ENCODE measurements around the gene CASR.

Gene CASR

GRCh38 chr3:122322095-122323075, 138.9 kb downstream of the CASR start:
- no peak overlapping the region for H3K4me3 Mint-ChIP-seq
- H3K9me3 Mint-ChIP-seq, result peaks cover 24% of the 10 kb centered on the region
- H3K27me3 Mint-ChIP-seq (ENCODE audit: low read depth), result no peaks in the 10 kb centered on the region
- no peak for TF ChIP-seq CTCF (IDR thresholded peaks at IDR 0.05; ENCODE audit: unreplicated experiment in 3 of 3)
- H3K36me3 Mint-ChIP-seq (ENCODE audit: low read depth), result no peaks in the 10 kb centered on the region
- H3K4me1 Mint-ChIP-seq, result no peaks in the 10 kb centered on the region
- no peak overlapping the region for H3K27ac Mint-ChIP-seq

GRCh38 chr3:122324871-122325323, 141.4 kb downstream of the CASR start, which contains the start of gene CSTA:
Gene CSTA (plus strand): TSS chr3:122325248. CDS start chr3:122325293, 45 bp downstream.
- Mint-ChIP-seq H3K4me3 (no peak within 1 kb of the TSS), H3K27me3 (ENCODE audit: low read depth) (no peaks in the 10 kb centered on the region), H3K36me3 (ENCODE audit: low read depth) (no peaks in the 10 kb centered on the region), H3K27ac (no peak within 1 kb of the TSS), H3K4me1 (no peaks in the 10 kb centered on the region), H3K9me3 (peaks cover 11% of the 10 kb centered on the region)
- TF ChIP-seq CTCF (IDR thresholded peaks at IDR 0.05; ENCODE audit: unreplicated experiment in 3 of 3), result no peak

GRCh38 chr3:122325769-122326168, 142.3 kb downstream of the CASR start:
- no peaks in the 10 kb centered on the region for H3K27me3 Mint-ChIP-seq (ENCODE audit: low read depth)
- H3K9me3 Mint-ChIP-seq, result peaks cover 8% of the 10 kb centered on the region
- no peak for TF ChIP-seq CTCF (IDR thresholded peaks at IDR 0.05; ENCODE audit: unreplicated experiment in 3 of 3)
- H3K36me3 Mint-ChIP-seq (ENCODE audit: low read depth), result no peaks in the 10 kb centered on the region
- H3K27ac Mint-ChIP-seq, result no peak overlapping the region
- H3K4me1 Mint-ChIP-seq, result no peaks in the 10 kb centered on the region
- H3K4me3 Mint-ChIP-seq, result no peak overlapping the region

- no peaks in the 10 kb centered on the region for H3K4me1 Mint-ChIP-seq
- H3K4me3 Mint-ChIP-seq, result no peak overlapping the region
- TF ChIP-seq CTCF (IDR thresholded peaks at IDR 0.05; ENCODE audit: unreplicated experiment in 3 of 3), result no peak
- H3K9me3 Mint-ChIP-seq, result no peaks in the 10 kb centered on the region
- no peak overlapping the region for H3K27ac Mint-ChIP-seq
- no peaks in the 10 kb centered on the region for H3K36me3 Mint-ChIP-seq (ENCODE audit: low read depth)
- H3K27me3 Mint-ChIP-seq (ENCODE audit: low read depth), result peaks cover 7% of the 10 kb centered on the region
These were observed 148.4 kb downstream of the CASR start for GRCh38 chr3:122331886-122332285.

GRCh38 chr3:122332551-122332950, 149.1 kb downstream of the CASR start:
- H3K27ac Mint-ChIP-seq, result no peak overlapping the region
- no peak for TF ChIP-seq CTCF (IDR thresholded peaks at IDR 0.05; ENCODE audit: unreplicated experiment in 3 of 3)
- H3K4me1 Mint-ChIP-seq, result no peaks in the 10 kb centered on the region
- no peak overlapping the region for H3K4me3 Mint-ChIP-seq
- no peaks in the 10 kb centered on the region for H3K9me3 Mint-ChIP-seq
- H3K27me3 Mint-ChIP-seq (ENCODE audit: low read depth), result peaks cover 7% of the 10 kb centered on the region
- no peaks in the 10 kb centered on the region for H3K36me3 Mint-ChIP-seq (ENCODE audit: low read depth)

All from nephron (organoid).